Thyroid gland (tissue), 4 donors: Measurements from ENCODE around the gene ZBED4. TPM values are rescaled to one million over a fixed set of nuclear protein-coding genes. Genes with fewer than 3 reads are reported as not detected.

ENCODE experiments used
- DNase-seq, 2 donors: peaks; one replicate each; pipeline ENCODE4 v3.0.0-alpha.2; 2019
- H3K27ac ChIP-seq, 3 donors: fragments of 200-600 bp; sonication (generic); 1 replicate in 2 of 3; 2 replicates in 1 of 3; pipeline ENCODE4 v1.5.1; 2016 to 2019; ENCODE audit warnings: mild to moderate bottlenecking in 1 of 3, moderate library complexity in 1 of 3
- H3K27me3 ChIP-seq: fragments of 200-600 bp; sonication (generic); one replicate; pipeline ENCODE4 v1.5.1; 2019
- H3K36me3 ChIP-seq, 2 donors: fragments of 200-600 bp; sonication (generic); one replicate each; pipeline ENCODE4 v1.5.1; 2016 to 2019
- H3K4me1 ChIP-seq, 2 donors: fragments of 200-600 bp; sonication (generic); one replicate each; pipeline ENCODE4 v1.5.1; 2017 to 2019
- H3K4me3 ChIP-seq, 3 donors: fragments of 200-600 bp; sonication (generic); replicated peaks in 1 of 3; 1 replicate in 2 of 3; 2 replicates in 1 of 3; pipeline ENCODE4 v1.5.1; 2016; ENCODE audit warnings: mild to moderate bottlenecking in 1 of 3
- H3K9me3 ChIP-seq: fragments of 200-600 bp; sonication (generic); one replicate; pipeline ENCODE4 v1.5.1; 2017
- POLR2A ChIP-seq, 2 donors: fragments of 450-650 bp; IDR thresholded peaks; one replicate each; pipeline ENCODE4 v1.6.1; 2017; ENCODE audit warnings: antibody characterized with exemption in 2 of 2, mild to moderate bottlenecking in 2 of 2, moderate library complexity in 1 of 2
- WGBS, 2 donors: methylation state at CpG; one replicate each; pipeline ENCODE4 v1.1.5; 2017; 5-methylcytosine and 5-hydroxymethylcytosine counted together
- intact Hi-C: fragments of 100-400 bp; cut with DNase I; formaldehyde crosslinking; loops from one replicate; pipeline ENCODE4 v1.15.1; 2023
- total RNA-seq, 4 donors: library from RNA; depleted of rRNA; stranded (reverse); fragments of >200 nt; gene quantifications; one replicate each; pipeline ENCODE4 v1.2.3, GENCODE V29; 2016
- TF ChIP-seq, protein P1 (sequence below), 6 experiments: fragments of 200-600 bp in 3 of 6; fragments of 450-650 bp in 3 of 6; sonication (generic) in 3 of 6; IDR thresholded peaks; one replicate each; pipeline ENCODE4 v1.5.1; 2016 to 2019; ENCODE audit warnings: antibody characterized with exemption in 6 of 6, mild to moderate bottlenecking in 2 of 6, inconsistent platforms in 1 of 6, moderate library complexity in 1 of 6

ZBED4 gene
- total RNA-seq, 4 donors from 2014 or later, result 9.4 to 15.8 (median 10.1) TPM

- Histone ChIP-seq H3K4me3 (no peak overlapping the region), H3K27me3 (no peaks in the 10 kb centered on the region), H3K27ac (no peak overlapping the region), H3K4me1 (peaks cover 0 to 3% of the 10 kb centered on the region in 2 donors), H3K36me3 (no peaks in the 10 kb centered on the region), H3K9me3 (no peaks in the 10 kb centered on the region)
- TF ChIP-seq, protein P1, sequence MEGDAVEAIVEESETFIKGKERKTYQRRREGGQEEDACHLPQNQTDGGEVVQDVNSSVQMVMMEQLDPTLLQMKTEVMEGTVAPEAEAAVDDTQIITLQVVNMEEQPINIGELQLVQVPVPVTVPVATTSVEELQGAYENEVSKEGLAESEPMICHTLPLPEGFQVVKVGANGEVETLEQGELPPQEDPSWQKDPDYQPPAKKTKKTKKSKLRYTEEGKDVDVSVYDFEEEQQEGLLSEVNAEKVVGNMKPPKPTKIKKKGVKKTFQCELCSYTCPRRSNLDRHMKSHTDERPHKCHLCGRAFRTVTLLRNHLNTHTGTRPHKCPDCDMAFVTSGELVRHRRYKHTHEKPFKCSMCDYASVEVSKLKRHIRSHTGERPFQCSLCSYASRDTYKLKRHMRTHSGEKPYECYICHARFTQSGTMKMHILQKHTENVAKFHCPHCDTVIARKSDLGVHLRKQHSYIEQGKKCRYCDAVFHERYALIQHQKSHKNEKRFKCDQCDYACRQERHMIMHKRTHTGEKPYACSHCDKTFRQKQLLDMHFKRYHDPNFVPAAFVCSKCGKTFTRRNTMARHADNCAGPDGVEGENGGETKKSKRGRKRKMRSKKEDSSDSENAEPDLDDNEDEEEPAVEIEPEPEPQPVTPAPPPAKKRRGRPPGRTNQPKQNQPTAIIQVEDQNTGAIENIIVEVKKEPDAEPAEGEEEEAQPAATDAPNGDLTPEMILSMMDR (IDR thresholded peaks at IDR 0.05), result no peak
- WGBS, 2 donors, result 89 to 90% methylated on average over 8 of the region's 8 CpGs
- DNase-seq, result no peak
- intact Hi-C loops, result no loop called here
Measured at GRCh38 chr22:49894322-49895054, 40.8 kb downstream of the ZBED4 start.

- Histone ChIP-seq H3K4me3 (no peak overlapping the region), H3K36me3 (peaks cover 3 to 5% of the 10 kb centered on the region in 2 donors), H3K4me1 (no peaks in the 10 kb centered on the region), H3K9me3 (no peaks in the 10 kb centered on the region), H3K27me3 (no peaks in the 10 kb centered on the region), H3K27ac (no peak overlapping the region)
- TF ChIP-seq POLR2A (IDR thresholded peaks at IDR 0.05), result no peak
- TF ChIP-seq, protein P1 (IDR thresholded peaks at IDR 0.05), result no peak
- intact Hi-C loops, result no loop called here
- DNase-seq, result no peak
- WGBS, 2 donors, result 95 to 99% methylated on average over 5 of the region's 5 CpGs
Measured at GRCh38 chr22:49896201-49896600, 42.6 kb downstream of the ZBED4 start.

GRCh38 chr22:49897015-49897684, 43.5 kb downstream of the ZBED4 start:
- no peak overlapping the region for H3K27ac ChIP-seq
- DNase-seq, result no peak
- H3K36me3 ChIP-seq, result peaks cover 5 to 12% of the 10 kb centered on the region in 2 donors
- TF ChIP-seq, protein P1 (IDR thresholded peaks at IDR 0.05), result no peak
- TF ChIP-seq POLR2A (IDR thresholded peaks at IDR 0.05), result no peak
- 97 to 98% methylated on average over 8 of the region's 8 CpGs for WGBS, 2 donors
- H3K4me3 ChIP-seq, result no peak overlapping the region
- no peaks in the 10 kb centered on the region for H3K27me3 ChIP-seq
- intact Hi-C loops, result no loop called here
- no peaks in the 10 kb centered on the region for H3K4me1 ChIP-seq
- H3K9me3 ChIP-seq, result no peaks in the 10 kb centered on the region

GRCh38 chr22:49899530-49899929, 45.9 kb downstream of the ZBED4 start:
- 92 to 93% methylated on average over 6 of the region's 6 CpGs for WGBS, 2 donors
- TF ChIP-seq POLR2A (IDR thresholded peaks at IDR 0.05), result no peak
- TF ChIP-seq, protein P1 (IDR thresholded peaks at IDR 0.05), result no peak
- intact Hi-C loops, result no loop called here
- H3K27ac ChIP-seq, result no peak overlapping the region
- no peak for DNase-seq
- no peaks in the 10 kb centered on the region for H3K9me3 ChIP-seq
- H3K27me3 ChIP-seq, result no peaks in the 10 kb centered on the region
- H3K36me3 ChIP-seq, result peaks cover 22 to 30% of the 10 kb centered on the region in 2 donors
- no peaks in the 10 kb centered on the region for H3K4me1 ChIP-seq
- no peak overlapping the region for H3K4me3 ChIP-seq
